ENCODE data around the gene HDAC4. TPM values are rescaled to one million over a fixed set of nuclear protein-coding genes. Genes with fewer than 3 reads are reported as not detected.

Gene HDAC4
- total and polyA plus RNA-seq, 10 of the 15 experiments (the other 5 are each of a cell fraction or from before 2014, with no cell fraction given): 0.22 to 15.7 (median 4.8) TPM

GRCh38 chr2:239072786-239073185, 328.0 kb downstream of the HDAC4 start:
- no TSS peak for BruUV-seq (replicated peaks)
- Histone ChIP-seq H3K27me3 (replicated peaks in 1 of 2; ENCODE audit: control insufficient read depth in 2 of 2, insufficient read depth in 2 of 2, low read length in 1 of 2) (no peaks in the 10 kb centered on the region), H3K79me2 (ENCODE audit: control insufficient read depth, insufficient read depth, low read length) (no peaks in the 10 kb centered on the region), H3K9me3 (replicated peaks; ENCODE audit: control insufficient read depth, insufficient read depth, low read length) (no peaks in the 10 kb centered on the region), H4K20me1 (ENCODE audit: control insufficient read depth, insufficient read depth) (no peaks in the 10 kb centered on the region), H2AFZ (ENCODE audit: control insufficient read depth, low read depth, low read length) (no peak overlapping the region), H3K27ac (ENCODE audit: control insufficient read depth, insufficient read depth) (no peak overlapping the region), H3K4me1 (ENCODE audit: control insufficient read depth, insufficient read depth, low read length) (no peaks in the 10 kb centered on the region), H3K4me3 (no peak overlapping the region), H3K9ac (ENCODE audit: control insufficient read depth, insufficient read depth, low read length) (no peak overlapping the region), H3K4me2 (ENCODE audit: control insufficient read depth, insufficient read depth) (no peak overlapping the region), H3K36me3 (ENCODE audit: control insufficient read depth in 2 of 2, insufficient read depth in 2 of 2, low read length in 1 of 2) (no peaks in the 10 kb centered on the region)
- DNase-seq (ENCODE audit: low read depth, low spot score) (no peak), ATAC-seq (no peak), FAIRE-seq (no peak)
- TF ChIP-seq ZNF687 (IDR thresholded peaks at IDR 0.05): no peak
- no peak for TF ChIP-seq SRF (IDR thresholded peaks at IDR 0.05; ENCODE audit: low read depth in 2 of 2, low read length in 2 of 2)
- TF ChIP-seq ZSCAN29 (IDR thresholded peaks at IDR 0.05): no peak
- TF ChIP-seq NR2C2 (IDR thresholded peaks at IDR 0.05; ENCODE audit: borderline replicate concordance, control insufficient read depth, insufficient read length, low read depth): no peak
- TF ChIP-seq RBBP5 (conservative IDR thresholded peaks at IDR 0.05): no peak
- no peak for TF ChIP-seq EED (IDR thresholded peaks at IDR 0.05; ENCODE audit: low read depth)
- SMC1A ChIA-PET (ENCODE audit: uncharacterized antibody, unreplicated experiment): no interaction called here
- intact Hi-C loops (cut with micrococcal nuclease; ENCODE audit: unreplicated experiment) (no loop called here), in situ Hi-C loops (cut with MboI) (no loop called here)
- WGBS (ENCODE audit: insufficient coverage, insufficient replicate concordance, low lambda C conversion rate, missing lambda C conversion rate): 86% methylated on average over 14 of the region's 14 CpGs
- CTCF ChIA-PET: interaction anchor here (0.6 kb wide), 1 partner anchor 70 kb away, joined by 3 read pairs; no protein-coding TSS in a partner anchor
- RAD21 ChIA-PET (ENCODE audit: unreplicated experiment): interaction anchor here (1.0 kb wide), 1 partner anchor 20 kb away, joined by 4 read pairs; no protein-coding TSS in a partner anchor
- POLR2A ChIA-PET: no interaction called here

All from GM12878 (cell line).